ENCODE data around the gene RHOT1. TPM values are rescaled to one million over a fixed set of nuclear protein-coding genes. Genes with fewer than 3 reads are reported as not detected.
"Not testable (repeated sequence)": the region's sequence is repeated elsewhere in the genome, so short reads cannot be mapped to it uniquely, and the experiment has no call there.

The RHOT1 gene
- polyA plus RNA-seq (ENCODE audit: insufficient read length in 12 of 12) = 10 to 100 TPM in 11 of 12 donors, not detected in 1; 31.4 to 51.6 (median 39.0) TPM
- long read RNA-seq, donor 1, partial matches to known transcripts = 17 of 27 reads
- long read RNA-seq, donor 1, other reads (novel, unspliced or antisense) = 6 of 27 reads
- long read RNA-seq, donor 2, transcript RHOT1-201 (19 exons, 3,133 nt) = major isoform, 9 of 14 reads
- long read RNA-seq, donor 2, partial matches to known transcripts = 0 of 14 reads
- long read RNA-seq, donor 2, other reads (novel, unspliced or antisense) = 0 of 14 reads
- long read RNA-seq, donor 3, partial matches to known transcripts = 0 of 1 reads
- long read RNA-seq, donor 3, other reads (novel, unspliced or antisense) = 0 of 1 reads
- long read RNA-seq, donor 4, partial matches to known transcripts = 0 of 2 reads
- long read RNA-seq, donor 4, other reads (novel, unspliced or antisense) = 0 of 2 reads
- long read RNA-seq, donor 5, partial matches to known transcripts = 0 of 3 reads
- long read RNA-seq, donor 5, other reads (novel, unspliced or antisense) = 0 of 3 reads
- long read RNA-seq, donor 6, partial matches to known transcripts = 0 of 2 reads
- long read RNA-seq, donor 6, other reads (novel, unspliced or antisense) = 0 of 2 reads
- long read RNA-seq, donor 7, partial matches to known transcripts = 0 of 4 reads
- long read RNA-seq, donor 7, other reads (novel, unspliced or antisense) = 0 of 4 reads
- long read RNA-seq, donor 8, partial matches to known transcripts = 0 of 6 reads
- long read RNA-seq, donor 8, other reads (novel, unspliced or antisense) = 0 of 6 reads
- long read RNA-seq, donor 9 = 0 reads
- long read RNA-seq, donor 10, partial matches to known transcripts = 0 of 6 reads
- long read RNA-seq, donor 10, other reads (novel, unspliced or antisense) = 0 of 6 reads
- long read RNA-seq, donor 11, partial matches to known transcripts = 0 of 4 reads
- long read RNA-seq, donor 11, other reads (novel, unspliced or antisense) = 0 of 4 reads

DNA sequence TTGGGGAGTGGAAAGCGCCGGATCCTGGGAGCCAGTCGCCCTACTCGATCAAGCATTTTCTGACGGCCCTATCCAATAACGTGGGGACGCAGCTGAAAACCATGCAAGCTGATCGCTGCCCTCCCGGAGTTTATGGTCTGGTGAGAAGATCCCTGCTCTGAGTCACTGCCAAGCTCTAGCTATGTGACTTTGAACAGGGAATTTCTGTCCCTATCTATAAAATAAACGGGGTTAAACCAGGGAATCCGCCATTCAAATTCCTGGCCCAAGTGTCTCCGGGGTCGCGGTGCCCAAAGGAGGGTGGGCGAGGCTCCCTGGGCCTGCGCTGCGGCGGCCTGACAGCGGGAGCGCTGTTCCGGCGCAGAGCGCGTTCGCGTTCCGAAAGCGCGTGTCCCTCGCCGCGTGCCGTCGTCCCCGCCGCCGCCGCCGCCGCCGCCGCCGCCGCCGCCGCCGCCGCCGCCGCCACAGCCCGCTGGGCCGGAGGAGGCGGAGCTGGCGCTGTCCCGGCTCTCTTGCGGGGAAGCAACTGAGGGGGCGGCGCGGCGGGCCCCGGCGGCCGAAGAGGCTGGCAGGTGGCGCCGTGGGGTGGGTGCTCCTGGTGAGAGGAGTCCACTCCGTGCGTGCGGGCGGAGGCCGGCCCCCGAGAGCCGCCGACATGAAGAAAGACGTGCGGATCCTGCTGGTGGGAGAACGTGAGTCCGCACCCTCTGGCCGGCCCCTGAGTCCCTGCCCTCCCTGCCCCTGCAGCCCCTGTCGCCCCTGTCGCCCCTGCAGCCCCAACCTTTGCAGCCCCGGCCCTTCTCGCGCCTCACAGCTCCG, at the start of gene RHOT1:
RHOT1 (plus strand) TSS at position 465 of the 819 bp plus-strand sequence; CDS start at position 656, 191 bp downstream.
- DNase-seq = peak; percentile 82

DNA sequence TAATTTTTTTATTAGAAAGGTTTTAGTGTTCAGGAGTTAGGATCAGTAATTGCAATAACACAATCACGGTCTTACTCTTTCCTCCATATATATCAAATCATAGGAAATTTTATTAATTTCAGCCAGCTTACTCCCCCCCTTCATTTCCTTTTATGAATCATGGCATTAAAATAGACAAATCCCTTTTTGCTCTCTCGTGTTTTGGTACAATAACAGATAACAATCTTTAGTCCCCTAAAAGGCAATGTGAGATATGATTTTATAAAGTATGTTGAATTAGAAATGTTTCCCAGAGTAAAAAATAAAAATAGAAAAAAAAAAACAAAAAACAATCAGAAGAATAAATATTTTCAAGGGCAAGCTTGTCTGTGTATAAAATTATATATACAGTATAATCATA, 42.6 kb upstream of the RHOT1 start:
- DNase-seq = no peak

DNA sequence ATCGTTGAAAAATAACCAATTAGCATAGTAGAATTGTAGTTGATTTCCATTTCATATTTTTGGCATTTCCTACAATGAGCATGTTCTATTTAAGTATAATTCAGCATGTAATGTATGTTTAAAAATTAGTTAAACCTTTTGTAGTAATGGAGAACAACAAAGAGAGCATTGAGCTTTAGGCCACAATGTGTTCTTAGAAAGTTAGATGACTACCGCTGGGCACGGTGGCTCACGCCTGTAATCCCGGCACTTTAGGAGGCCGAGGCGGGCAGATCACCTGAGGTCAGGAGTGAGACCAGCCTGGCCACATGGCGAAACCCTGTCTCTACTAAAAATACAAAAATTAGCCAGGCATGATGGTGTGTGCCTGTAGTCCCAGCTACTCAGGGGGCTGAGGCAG, 42.0 kb upstream of the RHOT1 start:
- not testable (repeated sequence) for DNase-seq

DNA sequence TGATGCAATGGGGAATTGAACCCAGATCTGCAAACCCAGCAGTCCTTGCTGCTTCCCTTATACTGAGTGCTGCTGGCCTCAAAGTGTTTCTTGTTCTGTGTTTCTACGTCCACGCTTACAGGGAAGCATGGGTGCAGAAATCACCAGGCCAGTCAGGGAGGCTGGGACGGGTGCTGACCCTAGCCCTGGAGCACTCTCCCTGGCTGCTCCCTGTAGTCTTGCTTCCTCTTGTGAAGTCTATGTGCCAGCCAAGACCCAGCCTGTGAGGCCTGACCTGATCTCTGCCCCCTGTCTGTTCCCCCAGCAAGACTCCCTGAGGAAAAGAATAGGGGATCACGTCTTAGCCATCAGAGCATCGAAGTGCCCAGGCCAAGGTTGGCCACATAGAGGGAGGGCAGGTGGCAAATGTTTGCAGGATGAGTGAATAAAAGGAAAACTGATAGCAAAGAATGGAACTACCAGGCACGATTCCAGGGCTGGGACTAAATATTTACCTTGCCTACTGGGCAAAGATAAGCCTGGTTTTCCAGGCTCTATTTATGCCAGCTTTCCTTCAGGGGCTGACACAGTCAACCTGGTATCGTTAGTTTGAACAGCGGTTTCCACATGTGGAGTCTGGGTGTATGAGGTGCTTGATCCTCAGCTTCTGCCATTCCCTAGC, 41.2 kb upstream of the RHOT1 start:
- DNase-seq = no peak

DNA sequence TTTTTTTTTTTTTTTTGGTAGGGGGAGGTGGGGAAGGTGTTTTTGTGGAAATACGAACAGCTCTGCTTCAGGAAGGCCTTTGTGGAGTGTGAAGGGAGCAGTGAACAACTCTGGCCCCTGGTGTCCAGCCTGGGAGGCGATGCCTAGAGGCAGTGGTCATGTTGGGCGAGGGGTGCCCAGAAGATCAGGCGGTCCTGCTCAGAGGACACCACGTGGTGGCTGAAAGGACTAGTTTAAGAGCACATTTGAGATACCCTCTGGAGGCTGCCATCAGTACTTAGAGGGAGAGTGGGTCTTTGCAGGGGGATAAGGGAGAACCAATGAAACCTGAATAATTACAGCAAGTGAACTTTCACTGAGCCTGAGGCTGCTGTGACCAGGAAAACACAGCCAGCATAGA, 40.1 kb upstream of the RHOT1 start:
- no peak for DNase-seq

DNA sequence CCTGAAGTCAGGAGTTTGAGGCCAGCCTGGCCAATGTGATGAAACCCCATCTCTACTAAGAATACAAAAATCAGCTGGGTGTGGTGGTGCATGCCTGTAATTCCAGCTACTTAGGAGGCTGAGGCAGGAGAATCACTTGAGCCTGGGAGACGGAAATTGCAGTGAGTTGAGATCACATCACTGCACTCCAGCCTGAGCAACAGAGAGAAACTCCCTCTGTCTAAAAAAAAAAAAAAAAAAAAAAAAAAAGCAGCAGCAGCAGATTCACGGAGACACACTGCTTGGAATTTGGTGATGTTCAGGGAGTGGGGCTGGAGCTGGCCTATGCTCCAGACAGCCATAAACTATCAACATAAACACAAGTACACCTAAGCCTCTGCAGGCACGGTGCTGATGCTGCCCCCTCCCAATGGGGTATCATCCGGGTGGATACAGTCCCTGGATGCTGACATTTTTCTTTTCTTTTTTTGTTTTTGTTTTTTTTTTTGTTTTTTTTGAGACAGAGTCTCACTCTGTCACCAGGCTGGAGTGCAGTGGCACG, 39.6 kb upstream of the RHOT1 start:
- DNase-seq = no peak

DNA sequence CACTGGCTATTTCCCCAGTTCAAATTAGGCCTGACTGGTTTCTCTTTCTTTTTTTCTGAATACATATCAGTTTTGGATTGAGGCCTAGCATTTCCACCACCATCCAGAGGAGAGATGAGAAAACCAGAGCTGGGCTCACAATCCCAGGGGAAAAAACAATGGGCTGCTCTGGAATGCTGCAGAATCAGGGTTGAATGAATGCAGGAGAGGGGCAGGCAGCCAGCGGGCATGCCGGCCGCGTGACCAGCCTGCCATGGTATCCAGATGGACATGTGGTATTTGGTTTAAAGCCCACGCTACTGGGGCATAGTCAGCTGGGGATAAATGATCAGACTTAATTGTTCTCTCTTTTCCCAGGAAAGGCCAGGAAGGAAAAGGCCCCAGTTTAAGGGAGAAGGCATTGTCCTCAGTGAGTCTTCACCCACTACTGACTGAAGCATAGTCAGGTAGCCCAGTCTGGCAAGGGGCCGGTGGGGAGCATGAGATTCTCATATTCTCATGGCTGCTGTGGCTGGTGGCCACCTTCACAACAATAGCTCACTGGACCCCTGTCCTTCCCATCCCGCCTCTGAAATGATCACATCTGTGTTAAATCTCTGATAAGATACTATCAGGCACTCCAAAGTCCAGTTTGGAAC, 38.7 kb upstream of the RHOT1 start:
- no peak for DNase-seq

DNA sequence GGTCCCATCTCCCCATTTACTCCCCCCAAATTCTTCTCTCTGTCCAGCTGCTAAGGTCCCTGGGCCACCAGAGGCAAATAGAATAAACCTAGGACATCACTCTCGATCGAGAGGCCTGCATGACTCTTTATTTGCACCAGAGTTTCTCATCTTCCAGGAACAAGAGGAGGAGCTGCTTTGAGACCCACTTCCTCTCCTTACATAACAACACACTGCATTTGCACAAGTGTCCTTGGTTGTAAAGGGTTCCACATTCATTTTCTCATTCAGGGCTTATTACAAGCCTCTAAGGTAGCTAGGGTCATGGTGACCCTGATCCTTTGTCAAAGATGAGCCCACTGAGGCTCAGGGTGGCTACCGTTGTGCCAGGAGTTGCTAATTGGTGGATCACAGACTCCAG, 38.1 kb upstream of the RHOT1 start:
- no peak for DNase-seq

DNA sequence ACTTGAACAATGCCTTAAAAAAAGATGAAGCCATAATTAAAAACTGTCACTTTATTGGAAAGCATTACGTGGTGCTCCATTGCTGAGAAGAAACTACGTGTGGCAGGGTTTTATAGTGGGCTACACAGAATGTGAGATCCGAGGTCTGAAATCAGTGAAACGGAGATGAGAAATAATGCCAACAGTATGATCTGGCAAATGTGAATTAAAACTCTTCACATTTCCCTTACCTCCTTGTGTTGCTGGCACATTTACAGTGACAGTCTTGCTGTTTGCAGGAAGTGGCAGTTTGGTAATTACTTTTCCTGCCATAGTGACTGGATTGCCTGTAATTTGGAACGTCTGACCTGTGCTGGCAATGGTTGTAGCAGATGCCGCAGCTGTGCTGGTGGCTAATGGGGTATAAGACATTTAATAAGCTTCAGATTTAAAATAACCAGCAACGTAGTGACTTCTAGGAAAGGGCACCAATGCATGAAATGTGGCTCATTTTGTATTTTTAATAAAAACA, 35.8 kb upstream of the RHOT1 start:
- not testable (repeated sequence) for DNase-seq

DNA sequence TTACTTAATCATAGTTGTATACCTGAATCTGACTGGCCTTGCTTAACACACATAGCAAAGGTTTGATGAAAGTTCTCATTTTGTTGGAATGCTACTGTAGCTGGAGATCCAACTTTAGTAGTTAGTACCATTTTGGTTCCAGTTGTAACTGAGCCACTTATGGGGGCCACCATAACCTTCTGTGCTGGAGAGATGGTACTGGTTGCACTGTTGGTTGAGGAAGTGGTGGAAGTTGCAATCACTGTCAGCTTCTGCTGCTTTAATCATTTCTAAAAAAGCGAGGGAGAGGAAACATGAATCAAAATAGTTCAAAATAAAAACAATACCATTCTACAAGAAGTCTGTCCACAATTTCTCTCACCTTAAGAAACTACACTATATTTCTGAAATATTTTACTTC, 35.1 kb upstream of the RHOT1 start:
- DNase-seq = not testable (repeated sequence)

DNA sequence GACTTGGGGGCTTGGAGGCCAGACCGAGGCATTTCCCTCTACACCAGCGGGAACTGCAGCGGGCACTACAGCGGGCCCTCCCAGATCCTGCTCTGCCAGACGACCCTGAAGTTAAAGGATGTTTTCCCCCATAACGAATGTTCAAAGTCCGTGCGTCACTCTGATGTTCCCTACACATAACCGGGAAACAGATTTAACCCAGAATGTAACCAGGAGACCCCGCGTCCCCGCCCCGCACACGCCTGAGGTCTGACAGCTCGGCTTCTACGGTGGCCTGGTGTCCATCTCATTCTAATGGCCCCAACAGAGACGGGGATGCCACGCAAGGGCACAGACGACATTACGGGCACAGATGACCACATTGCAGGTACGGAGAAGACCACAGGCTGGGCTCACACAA, 31.7 kb upstream of the RHOT1 start:
- DNase-seq = no peak

DNA sequence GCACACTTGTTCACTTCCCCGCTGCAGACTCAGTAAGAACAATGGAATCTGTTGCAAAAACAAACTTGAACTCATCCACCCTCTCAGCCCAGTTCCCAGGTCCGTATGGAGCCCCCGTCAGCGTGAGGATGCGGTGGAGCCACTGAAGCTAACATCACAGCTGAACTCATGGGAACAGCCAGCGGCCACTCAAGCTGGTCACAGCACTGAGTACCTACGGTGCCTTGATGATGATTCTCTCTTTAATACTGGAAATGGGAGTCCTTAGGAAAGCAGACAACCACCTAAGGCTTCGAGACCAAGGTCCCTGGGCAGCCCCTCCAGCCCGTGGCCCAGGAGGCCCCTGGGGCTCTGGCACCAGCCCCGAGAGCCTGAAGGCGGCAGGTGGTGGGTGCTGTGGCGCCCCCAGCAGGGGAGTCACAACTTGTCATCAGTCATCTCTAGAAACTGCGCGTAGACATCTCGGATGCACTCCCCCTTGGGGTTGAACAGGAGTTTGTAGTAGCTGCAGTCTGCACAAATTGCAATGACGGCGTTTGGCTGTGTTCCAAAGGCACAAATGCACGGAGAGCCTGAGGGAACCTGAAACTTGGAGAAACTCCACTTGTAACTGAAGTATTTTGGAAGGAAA, 31.0 kb upstream of the RHOT1 start:
- DNase-seq = peak; percentile 80

DNA sequence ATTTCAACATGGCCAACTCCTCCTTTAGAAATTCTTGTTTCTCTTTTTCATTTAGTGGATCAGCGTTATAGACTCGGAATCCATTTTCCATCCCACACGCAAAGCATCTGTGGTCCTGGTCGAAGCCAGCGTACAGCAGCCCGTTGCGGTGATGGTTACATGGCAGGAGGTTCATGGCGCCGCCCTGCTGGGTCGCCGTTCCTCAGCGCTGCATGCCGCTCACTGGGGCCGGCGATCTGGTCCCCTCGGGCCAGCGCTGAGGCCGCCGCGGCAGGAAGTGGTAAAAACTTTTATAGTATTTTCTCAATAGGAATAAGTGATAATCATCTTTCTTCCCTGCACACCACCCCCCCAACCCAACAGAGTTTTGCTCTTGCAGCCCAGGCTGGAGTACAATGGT, 29.9 kb upstream of the RHOT1 start:
- no peak for DNase-seq

DNA sequence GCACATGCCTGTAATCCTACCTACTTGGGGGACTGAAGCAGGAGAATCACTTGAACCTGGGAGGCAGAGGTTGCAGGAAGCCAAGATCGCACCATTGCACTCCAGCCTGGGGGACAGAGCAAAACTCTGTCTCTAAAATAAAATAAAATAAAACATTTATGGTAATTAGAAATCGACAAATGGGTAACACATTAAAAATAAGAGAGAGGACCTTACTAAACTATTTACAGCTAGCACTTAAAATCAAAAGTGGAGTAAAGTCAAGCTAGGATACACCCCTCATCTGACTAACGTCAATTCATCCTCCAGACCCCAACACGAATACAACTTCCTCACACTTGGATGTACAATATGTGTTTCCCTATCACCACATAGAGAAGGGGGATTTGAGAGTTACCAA, 27.8 kb upstream of the RHOT1 start:
- DNase-seq = no peak

DNA sequence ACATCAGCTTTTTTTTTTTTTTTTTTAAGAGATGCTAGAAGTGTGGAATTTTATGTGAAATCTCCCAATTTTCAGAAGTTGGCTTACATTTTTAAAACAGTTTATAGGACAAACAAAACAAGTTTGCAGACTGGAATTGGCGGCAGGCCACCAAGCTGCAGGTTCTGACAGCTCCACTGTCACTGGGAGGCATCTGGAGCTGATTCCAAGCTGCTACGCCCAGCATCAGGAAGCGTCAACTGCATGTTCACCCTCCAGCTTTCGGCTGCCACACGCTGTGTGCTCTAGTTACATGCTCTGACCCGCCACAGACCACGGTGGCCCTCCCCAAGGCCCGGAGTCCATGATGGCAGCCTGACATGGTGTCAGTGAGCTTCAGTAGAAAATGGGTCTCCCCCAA, 26.8 kb upstream of the RHOT1 start:
- DNase-seq = not testable (repeated sequence)

DNA sequence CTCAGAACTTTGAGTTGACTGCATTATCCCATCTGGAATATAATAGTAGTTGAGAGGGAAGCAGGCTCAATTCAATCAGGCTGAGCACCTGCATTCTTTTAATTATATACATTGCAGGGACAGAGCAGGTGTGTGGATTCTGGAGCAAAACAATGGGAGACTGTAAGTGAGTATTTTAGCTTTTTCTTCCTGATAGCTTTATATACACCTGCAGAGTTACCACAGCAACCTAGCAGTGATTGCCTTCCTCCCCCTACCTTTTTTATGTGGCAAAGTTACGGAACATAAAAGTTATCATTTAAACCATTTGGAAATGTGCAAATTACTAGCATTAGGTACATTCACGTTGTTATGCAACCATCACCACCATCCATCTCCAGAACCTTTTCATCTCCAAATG, 25.4 kb upstream of the RHOT1 start:
- no peak for DNase-seq

DNA sequence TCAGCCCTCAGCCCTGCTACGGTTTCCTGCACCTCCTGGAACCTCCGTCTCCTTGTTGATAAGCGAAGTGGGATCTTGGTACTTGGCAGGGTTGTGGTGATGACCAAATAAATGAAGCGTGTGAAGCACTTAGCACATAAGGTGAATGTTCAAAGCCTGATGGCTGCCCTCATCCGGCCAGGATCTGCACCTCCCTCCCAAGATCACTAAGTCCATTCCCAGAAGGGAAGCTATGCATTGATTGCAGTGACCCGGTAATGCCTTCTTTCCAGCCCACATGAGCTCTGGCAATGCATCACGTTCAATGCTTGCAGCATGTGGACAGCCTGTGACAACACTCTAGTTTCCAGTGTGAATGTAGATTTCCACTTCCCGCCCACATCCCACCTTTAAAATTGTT, 24.9 kb upstream of the RHOT1 start:
- no peak for DNase-seq

DNA sequence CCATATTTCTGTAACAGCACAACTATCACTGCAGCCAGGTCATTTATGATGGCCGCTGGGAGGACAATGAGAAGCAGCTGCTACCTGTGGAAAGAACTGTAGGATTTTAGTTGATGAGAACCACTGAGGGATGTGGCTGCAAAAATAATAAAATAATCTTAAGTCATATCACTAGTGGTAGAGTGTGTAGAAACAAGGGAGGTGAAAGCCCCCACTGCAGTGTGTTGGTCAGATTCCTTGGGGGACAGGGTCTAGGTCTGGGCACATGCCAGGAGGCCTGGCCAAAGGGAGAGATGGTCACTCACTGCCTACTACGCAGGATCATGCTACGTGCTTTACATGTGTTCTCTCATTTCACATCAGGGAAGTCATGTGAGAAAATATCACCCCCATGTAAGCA, 24.2 kb upstream of the RHOT1 start:
- DNase-seq = not testable (repeated sequence)

DNA sequence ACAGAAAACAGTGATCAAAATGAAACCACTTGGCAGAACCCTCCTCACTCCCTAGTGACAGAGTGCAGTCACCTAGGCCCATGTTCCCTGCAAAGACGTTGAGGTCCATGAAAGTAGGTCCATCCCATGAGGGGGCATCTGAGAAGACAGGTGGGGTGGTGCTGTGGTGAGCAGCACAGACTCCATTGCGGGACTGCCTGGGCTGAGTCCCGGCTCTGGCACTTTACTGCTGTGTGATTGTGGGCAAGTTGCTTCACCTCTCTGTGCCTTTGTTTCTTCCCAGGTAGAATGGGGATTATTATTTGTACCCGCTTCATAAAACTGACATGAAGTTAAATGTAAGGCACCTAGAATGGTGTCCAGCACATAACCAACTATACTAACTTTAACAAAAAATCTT, 23.5 kb upstream of the RHOT1 start:
- no peak for DNase-seq

DNA sequence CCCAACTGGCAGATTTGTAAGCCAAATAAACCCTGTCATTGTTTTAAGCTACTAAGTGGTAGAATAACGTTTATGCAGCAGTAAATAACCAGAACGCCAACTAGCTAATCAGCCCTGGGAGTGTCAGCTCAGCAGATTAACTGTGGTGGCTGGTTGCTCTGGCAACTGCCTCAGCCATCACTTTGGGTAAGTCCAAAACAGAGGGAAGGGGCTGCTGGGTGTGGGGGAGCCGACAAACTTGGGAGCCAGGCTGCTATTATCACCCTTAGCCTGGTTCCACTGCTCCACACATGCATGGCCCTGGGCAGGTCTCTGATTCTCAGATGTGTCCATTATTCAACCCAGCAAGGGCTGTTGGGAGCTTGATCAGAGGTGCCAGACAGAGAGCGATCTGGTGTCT, 22.2 kb upstream of the RHOT1 start:
- DNase-seq = no peak
